Neuronal stem cell (in vitro differentiated cells): ENCODE measurements around the gene ERC1.

Experiments used
- DNase-seq: peaks from one replicate; pipeline ENCODE4 v3.0.0-alpha.2; 2013; ENCODE audit warnings: low spot score
- H2AFZ ChIP-seq: one replicate; pipeline ENCODE4 v1.6.1; 2013; ENCODE audit warnings: mild to moderate bottlenecking, low read length, inconsistent platforms
- H2AK5ac ChIP-seq: 2 replicates; pipeline ENCODE4 v1.6.1; 2013; ENCODE audit warnings: low read depth, mild to moderate bottlenecking, inconsistent platforms, low read length, moderate library complexity, mixed read lengths
- H2BK120ac ChIP-seq: 2 replicates; pipeline ENCODE4 v1.6.1; 2013; ENCODE audit warnings: low read depth, mild to moderate bottlenecking, inconsistent platforms, low read length, moderate library complexity, mixed read lengths
- H2BK12ac ChIP-seq: one replicate; pipeline ENCODE4 v1.6.1; 2013; ENCODE audit warnings: low read length, inconsistent platforms
- H2BK15ac ChIP-seq: 2 replicates; pipeline ENCODE4 v1.6.1; 2013; ENCODE audit warnings: mild to moderate bottlenecking, low read length, inconsistent platforms, mixed read lengths
- H2BK5ac ChIP-seq: one replicate; pipeline ENCODE4 v1.6.1; 2013; ENCODE audit warnings: inconsistent platforms, mild to moderate bottlenecking, low read length, moderate library complexity
- H3K14ac ChIP-seq: one replicate; pipeline ENCODE4 v1.6.1; 2013; ENCODE audit warnings: low read length, inconsistent platforms
- H3K18ac ChIP-seq: 2 replicates; pipeline ENCODE4 v1.6.1; 2013; ENCODE audit warnings: low read length, inconsistent platforms
- H3K23ac ChIP-seq: 2 replicates; pipeline ENCODE4 v1.6.1; 2013; ENCODE audit warnings: low read depth, mild to moderate bottlenecking, mixed read lengths, low read length, inconsistent platforms; ENCODE audit not compliant: poor library complexity
- H3K27ac ChIP-seq: replicated peaks from 3 replicates; pipeline ENCODE4 v1.5.1; 2013; ENCODE audit warnings: low read length, inconsistent platforms
- H3K27me3 ChIP-seq, 3 experiments: 2 replicates each; pipeline ENCODE4 v1.6.1; 2013; ENCODE audit warnings: low read length in 3 of 3, mild to moderate bottlenecking in 2 of 3, inconsistent platforms in 1 of 3, low read depth in 1 of 3, mixed read lengths in 1 of 3, moderate library complexity in 1 of 3; ENCODE audit not compliant: control insufficient read depth in 3 of 3, insufficient read depth in 3 of 3
- H3K36me3 ChIP-seq, 2 donors: replicated peaks in 1 of 2; 2 replicates each; pipeline ENCODE4 v1.6.1; 2013; ENCODE audit warnings: low read length in 2 of 2; ENCODE audit not compliant: control insufficient read depth in 2 of 2, insufficient read depth in 2 of 2
- H3K4ac ChIP-seq: 2 replicates; pipeline ENCODE4 v1.6.1; 2013; ENCODE audit warnings: inconsistent platforms, mild to moderate bottlenecking, low read length, moderate library complexity
- H3K4me1 ChIP-seq, 2 donors: 1 replicate in 1 of 2; 2 replicates in 1 of 2; pipeline ENCODE4 v1.6.1; 2013; ENCODE audit warnings: low read length in 2 of 2, low read depth in 1 of 2; ENCODE audit not compliant: control insufficient read depth in 2 of 2, insufficient read depth in 1 of 2
- H3K4me2 ChIP-seq: one replicate; pipeline ENCODE4 v1.6.1; 2013; ENCODE audit warnings: mild to moderate bottlenecking, low read length, inconsistent platforms; ENCODE audit not compliant: insufficient read depth, poor library complexity, severe bottlenecking
- H3K4me3 ChIP-seq, 2 donors: 2 replicates each; pipeline ENCODE4 v1.5.1; 2013; ENCODE audit warnings: low read length in 2 of 2, mild to moderate bottlenecking in 2 of 2, inconsistent platforms in 1 of 2, moderate library complexity in 1 of 2
- H3K79me1 ChIP-seq: one replicate; pipeline ENCODE4 v1.6.1; 2013; ENCODE audit warnings: low read depth, mild to moderate bottlenecking, inconsistent platforms, low read length, moderate library complexity
- H3K9ac ChIP-seq: one replicate; pipeline ENCODE4 v1.6.1; 2013; ENCODE audit warnings: mild to moderate bottlenecking, low read depth, low read length, inconsistent platforms; ENCODE audit not compliant: poor library complexity
- H3K9me3 ChIP-seq, 2 donors: replicated peaks in 1 of 2; 2 replicates each; pipeline versions ENCODE3 to v1.6.1; 2013; ENCODE audit warnings: low read length in 2 of 2, mild to moderate bottlenecking in 2 of 2, inconsistent platforms in 1 of 2, low read depth in 1 of 2, mixed read lengths in 1 of 2, moderate library complexity in 1 of 2; ENCODE audit not compliant: control insufficient read depth in 2 of 2, insufficient read depth in 1 of 2
- H4K8ac ChIP-seq: one replicate; pipeline ENCODE4 v1.6.1; 2013; ENCODE audit warnings: low read depth, mild to moderate bottlenecking, inconsistent platforms, low read length, moderate library complexity
- H4K91ac ChIP-seq: one replicate; pipeline ENCODE4 v1.6.1; 2013; ENCODE audit warnings: low read length, low read depth, mild to moderate bottlenecking, inconsistent platforms; ENCODE audit not compliant: poor library complexity
- WGBS, 2 donors: extraction: QIAGEN DNeasy Blood & Tissue Kit; methylation state at CpG; one replicate each; pipeline ENCODE4 v1.1.7; 2013; ENCODE audit warnings: missing lambda C conversion rate in 2 of 2, mixed read lengths in 1 of 2; ENCODE audit not compliant: insufficient read length in 2 of 2, insufficient replicate concordance in 1 of 2; ENCODE audit errors: extremely low coverage in 2 of 2; 5-methylcytosine and 5-hydroxymethylcytosine counted together

Gene ERC1

DNA sequence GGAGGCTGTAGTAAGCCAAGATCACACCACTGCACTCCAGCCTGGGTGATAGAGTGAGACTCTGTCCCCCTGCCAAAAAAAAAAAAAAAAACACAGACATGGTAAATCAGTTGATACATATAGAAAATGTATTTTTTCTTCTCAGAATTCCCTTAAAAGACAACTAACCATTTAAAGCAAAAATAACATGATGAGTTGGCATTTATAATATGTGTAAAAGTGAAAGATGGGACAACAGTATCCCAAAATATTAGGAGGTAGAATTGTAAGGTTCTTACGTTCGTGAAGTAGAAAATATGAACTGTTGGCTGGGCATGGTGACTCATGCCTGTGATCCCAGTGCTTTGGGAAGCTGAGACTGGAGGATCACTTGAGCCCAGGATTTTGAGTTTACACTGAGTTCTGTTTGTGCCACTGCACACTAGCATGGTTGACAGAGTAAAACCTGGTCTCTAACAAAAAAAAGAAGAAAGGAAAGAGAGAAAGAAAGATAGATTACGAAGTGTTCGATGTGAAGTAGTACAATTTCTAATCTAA is 306.7 kb downstream of the ERC1 start:
- Histone ChIP-seq H2AFZ (no peak overlapping the region), H3K27ac (no peak overlapping the region), H3K4me3 (no peak overlapping the region), H3K9ac (no peak overlapping the region), H3K14ac (no peak overlapping the region), H2BK15ac (no peak overlapping the region), H3K36me3 (no peaks in the 10 kb centered on the region), H3K27me3 (no peaks in the 10 kb centered on the region), H3K79me1 (no peaks in the 10 kb centered on the region), H2BK5ac (no peak overlapping the region), H3K23ac (no peak overlapping the region), H3K9me3 (peaks cover 0 to 5% of the 10 kb centered on the region in 2 donors), H4K8ac (no peak overlapping the region), H2AK5ac (no peak overlapping the region), H3K4me1 (no peaks in the 10 kb centered on the region), H2BK12ac (no peak overlapping the region), H3K4ac (no peak overlapping the region), H4K91ac (no peak overlapping the region), H3K18ac (no peak overlapping the region), H3K4me2 (no peak overlapping the region), H2BK120ac (no peak overlapping the region)
- no CpG with 5 or more reads among the region's 4 CpGs for WGBS, 2 donors
- DNase-seq = no peak

DNA sequence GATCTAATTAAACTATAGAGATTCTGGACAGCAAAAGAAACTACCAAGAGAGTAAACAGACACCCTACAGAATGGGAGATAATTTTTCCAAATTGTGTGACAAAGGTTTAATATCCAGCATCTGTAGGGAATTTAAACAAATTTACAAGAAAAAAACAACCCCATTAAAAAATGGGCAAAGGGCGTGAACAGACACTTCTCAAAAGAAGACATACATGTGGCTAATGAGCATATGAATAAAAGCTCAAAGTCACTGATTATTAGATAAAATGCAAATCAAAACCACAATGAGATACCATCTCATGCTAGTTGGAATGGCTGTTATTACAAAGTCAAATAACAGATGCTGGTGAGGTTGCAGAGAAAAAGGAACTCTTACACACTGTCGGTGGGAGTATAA is 309.4 kb downstream of the ERC1 start:
- no peak overlapping the region for H3K4ac ChIP-seq
- no peaks in the 10 kb centered on the region for H3K79me1 ChIP-seq
- no peak overlapping the region for H3K4me2 ChIP-seq
- H2AFZ ChIP-seq = no peak overlapping the region
- no peak overlapping the region for H2AK5ac ChIP-seq
- H3K14ac ChIP-seq = no peak overlapping the region
- no peak overlapping the region for H3K18ac ChIP-seq
- no peak overlapping the region for H3K23ac ChIP-seq
- H2BK120ac ChIP-seq = no peak overlapping the region
- H3K9me3 ChIP-seq = peaks cover 0 to 5% of the 10 kb centered on the region in 2 donors
- H4K8ac ChIP-seq = no peak overlapping the region
- H3K9ac ChIP-seq = no peak overlapping the region
- no peaks in the 10 kb centered on the region for H3K27me3 ChIP-seq
- H2BK12ac ChIP-seq = no peak overlapping the region
- H3K36me3 ChIP-seq = no peaks in the 10 kb centered on the region
- no peak overlapping the region for H3K27ac ChIP-seq
- no peak overlapping the region for H2BK15ac ChIP-seq
- H3K4me1 ChIP-seq = no peaks in the 10 kb centered on the region
- DNase-seq = no peak
- no peak overlapping the region for H3K4me3 ChIP-seq
- WGBS, 2 donors = no CpG with 5 or more reads among the region's 2 CpGs
- no peak overlapping the region for H2BK5ac ChIP-seq
- H4K91ac ChIP-seq = no peak overlapping the region

DNA sequence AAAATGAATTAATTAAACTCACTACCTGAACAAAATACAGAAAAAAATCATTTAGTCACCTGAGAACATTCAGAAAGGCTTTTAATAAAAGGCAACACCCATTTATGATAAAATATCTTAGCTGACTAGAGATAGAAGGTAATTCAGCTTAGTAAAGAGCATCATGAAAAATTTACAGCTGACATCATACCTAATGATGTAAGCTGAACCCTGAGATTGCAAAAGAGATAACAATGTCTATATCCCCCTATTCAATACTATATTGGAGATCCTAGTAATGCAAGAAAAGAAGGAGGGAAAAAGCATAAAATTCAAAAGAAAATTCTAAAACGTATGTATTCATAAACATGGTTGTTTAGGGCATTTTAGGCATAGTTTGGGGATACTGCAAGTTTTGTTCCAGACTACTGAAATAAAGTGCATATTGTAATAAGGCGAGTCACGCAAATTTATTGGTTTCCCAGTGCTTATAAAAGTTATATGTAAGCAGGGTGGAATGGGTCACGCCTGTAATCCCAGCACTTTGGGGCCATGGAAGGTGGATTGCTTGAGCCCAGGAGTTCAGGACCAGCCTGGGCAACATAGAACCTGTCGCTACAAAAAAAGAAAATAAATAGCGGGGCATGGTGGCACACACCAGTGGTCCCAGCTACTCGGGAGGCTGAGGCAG is 311.3 kb downstream of the ERC1 start:
- Histone ChIP-seq H3K27ac (no peak overlapping the region), H3K9me3 (peaks cover 0 to 5% of the 10 kb centered on the region in 2 donors), H3K27me3 (no peaks in the 10 kb centered on the region), H2BK5ac (no peak overlapping the region), H3K4me2 (no peak overlapping the region), H3K36me3 (no peaks in the 10 kb centered on the region), H3K18ac (no peak overlapping the region), H3K9ac (no peak overlapping the region), H4K8ac (no peak overlapping the region), H3K4me1 (no peaks in the 10 kb centered on the region), H3K4ac (no peak overlapping the region), H2BK15ac (no peak overlapping the region), H2AK5ac (no peak overlapping the region), H2AFZ (no peak overlapping the region), H2BK12ac (no peak overlapping the region), H4K91ac (no peak overlapping the region), H3K79me1 (no peaks in the 10 kb centered on the region), H3K23ac (no peak overlapping the region), H3K14ac (no peak overlapping the region), H2BK120ac (no peak overlapping the region), H3K4me3 (peak overlapping the region in 1 of 2 donors; percentile 46)
- no CpG with 5 or more reads among the region's 7 CpGs for WGBS, 2 donors
- no peak for DNase-seq

DNA sequence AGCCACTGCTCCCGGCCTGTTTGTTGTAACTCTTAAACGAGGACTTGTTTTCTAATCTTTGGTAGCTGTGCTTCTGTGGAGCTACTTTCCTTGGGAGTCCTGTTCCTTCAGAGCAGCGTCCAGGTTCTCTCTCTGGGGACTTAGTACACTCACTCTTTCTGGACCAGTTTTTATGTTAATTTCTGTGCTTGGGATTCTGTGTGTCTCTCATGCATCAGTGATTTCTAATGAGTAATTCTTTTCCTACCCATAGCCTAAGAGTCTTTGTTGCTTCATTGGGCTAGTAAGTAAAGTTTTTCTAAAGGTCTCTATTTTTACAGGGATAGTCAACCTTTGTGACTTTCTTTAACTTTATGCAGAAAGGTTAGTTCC is 314.0 kb downstream of the ERC1 start:
- H3K27me3 ChIP-seq = no peaks in the 10 kb centered on the region
- H3K23ac ChIP-seq = no peak overlapping the region

More for the DNA sequence above, 314.0 kb downstream of the ERC1 start:
- H3K27ac ChIP-seq = no peak overlapping the region
- H3K9me3 ChIP-seq = no peaks in the 10 kb centered on the region
- H3K36me3 ChIP-seq = no peaks in the 10 kb centered on the region
- H2BK12ac ChIP-seq = no peak overlapping the region
- H2BK5ac ChIP-seq = no peak overlapping the region
- no peak overlapping the region for H2BK15ac ChIP-seq
- no peak overlapping the region for H4K91ac ChIP-seq
- no peak overlapping the region for H3K4me3 ChIP-seq
- H3K18ac ChIP-seq = no peak overlapping the region
- no peak for DNase-seq
- no peak overlapping the region for H2BK120ac ChIP-seq
- no peak overlapping the region for H4K8ac ChIP-seq
- H2AK5ac ChIP-seq = no peak overlapping the region
- H3K4me1 ChIP-seq = no peaks in the 10 kb centered on the region
- no peak overlapping the region for H3K14ac ChIP-seq
- no peak overlapping the region for H3K4me2 ChIP-seq
- WGBS, 2 donors = no CpG with 5 or more reads among the region's 3 CpGs
- no peak overlapping the region for H3K4ac ChIP-seq
- H3K79me1 ChIP-seq = no peaks in the 10 kb centered on the region
- H2AFZ ChIP-seq = no peak overlapping the region
- no peak overlapping the region for H3K9ac ChIP-seq
